Activated naive CD4-positive, alpha-beta T cell treated with Interleukin-2 at 50 U/mL for 16 hours (primary cell): ENCODE data around the gene KIF1A.
"Not testable (repeated sequence)": the region's sequence is repeated elsewhere in the genome, so short reads cannot be mapped to it uniquely, and the experiment has no call there.

Experiments
- DNase-seq: peaks from one replicate; pipeline ENCODE4 v3.0.0-alpha.2; 2020

The KIF1A gene

DNA sequence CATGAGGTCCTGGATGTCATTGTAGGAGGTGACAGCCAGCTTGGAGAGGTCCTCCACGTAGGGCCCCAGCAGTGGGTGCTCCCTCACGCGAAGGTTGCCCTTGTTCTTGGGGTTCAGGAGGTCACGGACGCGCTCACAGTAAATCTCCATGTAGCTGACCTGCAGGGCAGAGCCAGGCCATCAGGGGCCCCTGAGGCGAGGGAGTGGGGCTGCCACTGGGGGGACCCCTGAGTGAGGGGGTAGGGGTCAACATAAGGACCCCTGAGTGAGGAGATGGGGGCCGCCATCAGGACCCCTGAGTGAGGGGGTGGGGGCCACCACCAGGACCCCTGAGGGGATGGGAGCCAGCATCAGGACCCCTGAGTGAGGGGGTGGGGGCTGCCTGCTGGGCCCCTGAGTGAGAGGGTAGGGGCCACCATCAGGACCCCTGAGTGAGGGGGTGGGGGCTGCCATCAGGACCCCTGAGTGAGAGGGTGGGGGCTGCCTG, 33.6 kb downstream of the KIF1A start:
- DNase-seq, result no peak

DNA sequence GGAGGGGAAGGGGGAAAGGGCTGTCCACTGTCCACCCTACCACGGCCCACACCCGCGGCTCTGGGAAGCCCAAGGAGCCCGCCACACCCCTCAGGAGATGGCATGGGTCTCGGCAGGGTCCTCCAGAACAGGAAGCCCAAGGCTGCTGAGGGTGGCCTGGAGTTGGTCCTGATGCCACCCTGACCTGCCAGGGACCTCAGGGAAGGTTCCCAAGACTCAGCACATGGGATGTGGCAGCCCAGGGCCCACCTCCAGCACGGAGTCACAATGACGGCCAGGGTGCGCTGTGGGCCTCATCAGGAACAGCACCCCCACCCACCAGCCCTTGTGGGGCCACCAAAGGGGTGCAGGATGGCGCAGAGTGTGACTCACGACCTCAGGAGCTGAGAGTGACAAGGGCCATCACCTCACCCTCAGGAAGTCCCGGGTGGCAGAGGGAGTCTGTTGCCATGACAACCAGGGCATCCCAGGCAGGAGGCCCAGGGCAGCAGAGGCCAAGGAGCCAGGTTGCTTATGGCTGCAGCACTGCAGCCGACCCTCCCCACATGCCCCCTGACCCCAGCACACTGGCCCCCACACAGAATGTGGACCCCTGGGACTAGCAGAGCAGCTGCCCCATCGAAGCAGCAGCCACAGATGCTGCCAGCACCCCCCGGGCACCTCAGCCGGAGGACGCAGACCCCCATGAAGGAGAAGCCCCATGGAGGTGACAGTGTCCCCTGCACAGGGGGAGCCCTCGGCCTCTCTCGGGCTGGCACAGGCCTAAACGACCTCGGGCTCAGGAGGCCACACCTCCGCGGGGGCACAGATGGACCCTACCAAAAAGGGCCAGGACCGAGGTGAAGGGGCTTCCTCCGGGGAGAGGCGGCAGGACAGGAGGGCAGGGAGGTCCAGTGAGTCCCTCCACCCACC, 34.3 kb downstream of the KIF1A start:
- no peak for DNase-seq

- DNase-seq, result no peak
Measured at GRCh38 chr2:240784629-240785423, 35.2 kb downstream of the KIF1A start.

DNA sequence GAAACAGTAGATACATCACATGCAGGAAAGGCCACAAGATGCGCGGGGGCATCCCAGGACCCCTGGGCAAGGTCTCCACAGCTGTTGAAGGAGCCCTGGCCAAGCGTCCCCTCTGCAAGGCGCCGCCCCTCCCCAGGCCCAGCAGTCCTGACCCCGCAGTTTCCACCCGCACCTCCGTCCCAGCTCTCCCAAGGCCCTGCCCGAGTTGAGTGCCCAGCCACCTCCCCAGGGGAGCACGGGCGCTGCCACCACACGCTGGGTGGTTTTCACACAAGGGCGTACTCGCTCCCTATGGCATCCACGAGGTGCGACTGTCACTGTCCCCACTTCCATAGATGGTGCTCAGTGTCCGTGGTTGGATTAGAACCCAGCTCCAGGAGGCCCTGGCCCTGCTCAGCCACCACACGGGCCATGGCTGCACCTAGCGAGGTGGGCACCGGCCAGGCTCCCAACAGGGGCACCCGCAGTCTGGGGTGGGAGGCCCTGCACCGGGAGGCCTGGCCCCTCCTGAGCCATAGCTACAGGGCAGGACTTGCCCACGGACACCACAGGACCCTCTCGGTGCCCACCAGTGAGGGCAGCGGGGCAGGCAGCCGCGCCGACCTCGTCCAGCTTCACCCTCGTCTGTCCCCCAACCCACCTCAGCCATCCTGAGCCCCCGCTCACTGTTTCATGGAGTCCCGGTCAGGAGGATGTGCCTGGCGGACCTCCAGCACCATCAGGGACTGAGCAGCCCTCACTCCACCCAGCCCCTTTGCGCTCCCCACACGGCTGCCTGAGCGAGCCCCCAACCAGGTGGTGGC, 36.0 kb downstream of the KIF1A start:
- DNase-seq, result no peak

GRCh38 chr2:240782886-240783818, 36.9 kb downstream of the KIF1A start:
- DNase-seq, result no peak

- no peak for DNase-seq
Measured at GRCh38 chr2:240782221-240782885, 37.7 kb downstream of the KIF1A start.

DNA sequence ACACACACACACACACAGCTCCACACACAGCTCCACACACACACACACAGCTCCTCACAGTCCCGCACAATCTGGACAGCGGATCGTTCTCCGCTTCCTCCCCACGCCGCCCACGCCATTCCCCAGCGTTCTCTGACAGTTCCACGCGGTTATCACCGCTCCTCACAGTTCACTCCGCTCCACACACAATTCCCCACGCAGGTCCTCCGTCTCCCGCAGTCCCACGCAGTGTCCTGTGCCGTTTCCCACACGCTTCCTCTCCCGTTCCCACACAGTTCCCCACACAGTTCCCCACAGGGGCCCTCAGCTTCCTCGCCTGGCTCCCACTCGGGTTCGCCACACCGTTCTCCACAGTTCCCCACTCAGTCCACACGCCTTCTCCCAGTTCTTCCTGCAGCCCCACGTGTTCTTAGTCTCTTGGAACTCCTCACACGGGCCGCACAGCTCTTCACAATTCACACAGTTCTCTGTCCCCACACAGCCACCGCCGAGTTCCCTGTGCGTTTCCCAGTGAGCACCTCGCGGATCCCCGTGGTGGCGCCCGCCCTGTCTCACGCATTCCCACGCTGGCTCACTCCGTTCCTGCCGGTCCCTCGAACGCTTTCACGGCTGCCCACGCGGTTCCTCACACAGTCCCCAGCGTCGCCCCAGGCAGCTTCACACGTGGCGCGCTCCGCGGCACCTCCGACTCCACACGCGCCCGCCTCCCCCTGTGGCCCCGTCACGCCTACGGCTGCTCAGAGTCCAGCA, 38.4 kb downstream of the KIF1A start:
- no peak for DNase-seq

DNA sequence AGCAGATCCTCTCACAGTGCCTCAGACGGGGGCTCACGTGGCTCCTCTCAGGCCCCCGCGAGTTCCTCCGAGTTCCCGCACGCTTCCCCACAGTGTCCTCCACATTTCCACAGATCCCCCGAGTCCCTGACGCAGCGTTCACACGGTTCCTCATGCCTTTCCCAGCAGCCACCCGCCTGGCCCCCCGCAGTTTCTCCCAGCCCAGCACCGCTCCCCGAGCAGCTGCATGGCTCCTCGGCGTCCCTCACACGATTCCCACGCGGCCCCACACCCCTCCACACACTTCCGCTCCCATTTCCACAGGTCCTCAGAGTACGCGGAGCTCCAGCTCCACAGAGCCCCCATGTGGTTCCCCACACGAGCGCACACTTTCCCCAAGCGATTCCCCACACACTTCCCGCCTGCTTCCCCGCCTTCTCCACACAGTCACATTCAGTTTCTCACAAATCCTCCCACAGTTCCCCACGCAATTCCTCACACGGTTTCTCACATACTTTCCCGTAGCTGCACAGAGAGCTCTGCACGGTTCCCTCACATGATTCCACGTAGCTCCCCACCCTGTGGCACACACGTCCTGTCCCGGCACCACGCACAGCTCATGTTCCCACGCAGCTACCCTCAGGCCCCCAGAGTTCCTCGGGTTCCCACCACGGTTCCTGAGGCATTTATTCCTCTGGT, 39.9 kb downstream of the KIF1A start:
- DNase-seq, result no peak

GRCh38 chr2:240779250-240779832, 40.7 kb downstream of the KIF1A start:
- DNase-seq, result not testable (repeated sequence)

GRCh38 chr2:240778426-240778825, 41.6 kb downstream of the KIF1A start:
- no peak for DNase-seq

DNA sequence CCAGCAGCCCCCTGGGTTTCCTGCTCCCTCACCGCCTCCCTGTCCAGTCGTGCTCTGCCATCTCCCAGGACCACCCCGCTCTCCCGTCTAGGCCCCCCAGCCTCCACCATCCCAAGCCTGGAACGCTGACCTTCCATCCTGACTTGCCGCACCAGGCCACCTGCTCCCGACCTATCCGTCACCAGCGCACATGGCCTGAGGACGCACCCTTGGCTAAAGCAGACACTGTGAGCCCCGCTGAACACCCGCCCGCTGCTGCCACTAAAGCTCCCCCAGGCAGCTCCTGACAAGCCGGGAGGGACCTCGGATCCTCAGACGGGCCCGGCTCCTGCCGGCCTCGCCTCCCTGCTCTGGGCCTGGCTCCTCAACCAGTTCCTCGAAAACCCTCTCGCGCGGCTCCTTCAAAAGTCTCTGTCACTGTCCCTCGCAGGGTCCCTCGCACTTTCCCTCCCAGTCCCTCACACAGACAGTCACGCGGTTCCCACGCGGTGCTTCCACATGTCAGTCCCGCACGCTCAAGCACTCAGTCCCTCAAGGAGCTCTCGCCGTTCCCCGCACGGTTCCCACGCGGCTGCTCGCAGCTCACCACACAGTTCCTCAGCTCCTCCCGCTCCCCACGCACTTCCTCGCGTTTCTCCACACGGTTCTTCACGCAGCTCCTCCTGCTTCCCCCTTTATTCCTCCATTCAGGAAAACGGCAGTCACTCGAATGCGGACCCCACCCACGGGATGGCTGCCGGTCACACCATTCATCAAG, 42.4 kb downstream of the KIF1A start:
- no peak for DNase-seq

GRCh38 chr2:240775905-240776304, 44.1 kb downstream of the KIF1A start:
- no peak for DNase-seq

GRCh38 chr2:240774856-240775255, 45.2 kb downstream of the KIF1A start:
- no peak for DNase-seq

DNA sequence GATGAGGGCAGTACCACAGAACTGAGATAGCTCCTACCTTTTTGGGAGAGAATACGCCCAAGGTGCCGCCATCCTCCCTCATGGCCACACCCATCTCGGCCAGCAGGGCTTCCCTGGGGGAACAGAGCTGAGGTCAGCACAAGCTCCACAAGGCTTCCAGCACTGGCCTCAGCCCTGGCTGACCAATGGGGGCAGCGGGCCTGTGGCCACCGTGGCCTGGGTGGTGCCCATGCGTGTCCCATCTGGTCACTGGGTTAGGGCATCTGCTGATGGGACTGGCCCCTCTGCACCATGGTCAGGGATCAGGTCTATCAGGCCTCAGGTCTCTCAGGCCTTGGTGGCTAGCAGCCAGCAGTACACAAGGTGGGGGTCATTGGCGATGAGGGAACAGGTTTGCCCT, 50.9 kb downstream of the KIF1A start:
- DNase-seq, result no peak

GRCh38 chr2:240768216-240768615, 51.8 kb downstream of the KIF1A start:
- no peak for DNase-seq

GRCh38 chr2:240767341-240767740, 52.7 kb downstream of the KIF1A start:
- DNase-seq, result no peak

GRCh38 chr2:240766072-240766471, 53.9 kb downstream of the KIF1A start:
- DNase-seq, result no peak

DNA sequence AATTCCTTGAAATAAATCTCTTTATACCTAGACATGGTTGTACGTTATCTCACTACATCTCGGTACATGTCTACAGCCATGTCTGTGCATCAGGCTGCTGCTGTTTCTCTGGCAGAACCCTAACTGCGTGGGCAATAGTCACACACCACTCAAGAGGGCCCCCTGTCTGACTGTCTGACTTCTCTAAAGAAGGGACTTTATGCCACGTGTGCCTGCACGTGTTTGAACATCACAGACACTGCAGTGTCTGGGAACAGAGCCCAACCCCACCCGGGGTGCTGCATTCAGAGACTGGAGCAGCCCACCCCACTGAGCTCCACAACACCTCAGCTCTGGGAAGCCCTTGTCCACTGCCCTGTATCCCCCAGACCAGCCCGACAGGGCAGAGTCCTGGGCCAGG, 55.0 kb downstream of the KIF1A start:
- no peak for DNase-seq

DNA sequence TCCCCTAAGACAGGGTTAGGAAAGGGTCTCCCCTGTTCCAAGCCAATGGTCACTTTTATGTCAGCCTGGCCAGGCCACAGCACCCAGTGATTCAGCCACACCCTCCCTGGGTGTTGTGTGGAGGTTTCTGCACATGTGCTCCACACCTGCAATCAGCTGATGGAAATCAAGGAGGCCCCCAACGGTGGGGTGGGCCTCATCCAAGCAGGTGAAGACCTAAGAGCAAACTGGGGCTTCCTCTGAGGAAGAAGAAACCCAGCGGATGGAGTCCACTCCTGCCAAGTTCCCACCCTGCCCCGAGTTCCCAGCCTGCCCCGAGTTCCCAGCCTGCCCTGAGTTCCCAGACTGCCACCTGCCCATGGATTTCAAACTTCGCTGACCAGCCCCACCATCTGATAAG, 55.4 kb downstream of the KIF1A start:
- DNase-seq, result no peak
